ENCODE data around the gene ANKRD33.

DNA sequence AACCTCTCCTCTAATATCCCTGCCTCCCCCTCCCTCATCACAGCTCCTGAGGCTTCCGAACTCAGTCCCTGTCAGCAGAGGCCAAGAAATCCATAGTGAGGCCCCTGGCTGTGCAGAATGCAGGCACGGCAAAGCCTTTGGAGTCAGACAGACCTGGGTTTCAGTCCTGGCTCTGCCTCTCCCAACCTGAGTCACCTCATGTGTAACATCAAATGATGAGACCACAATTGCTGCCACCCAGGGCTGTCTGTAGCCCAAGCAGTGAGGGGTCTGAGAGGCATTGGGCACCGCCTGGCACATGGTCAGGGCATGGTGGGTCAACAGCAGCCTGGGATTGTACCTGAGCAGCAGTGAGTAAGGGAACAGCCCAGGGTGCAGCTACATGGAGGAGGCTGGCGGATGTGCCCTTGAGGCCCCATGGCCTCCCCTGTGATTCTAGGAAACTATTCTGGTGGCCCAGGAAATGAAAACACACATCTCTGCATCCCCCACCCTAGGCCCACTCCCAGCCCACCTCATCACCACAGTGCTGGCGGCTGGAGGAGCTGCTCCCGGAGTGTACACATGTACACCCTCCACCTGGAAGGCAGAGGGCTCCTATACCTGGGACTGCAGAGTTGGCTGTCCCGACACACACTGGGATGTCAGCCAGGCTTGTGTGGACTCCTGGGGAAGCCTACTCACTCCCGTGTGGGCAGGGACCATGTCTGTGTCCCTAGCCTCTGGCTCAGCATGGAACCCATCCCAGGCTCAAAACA, 7.7 kb downstream of the ANKRD33 start:
- TF ChIP-seq, protein P1, sequence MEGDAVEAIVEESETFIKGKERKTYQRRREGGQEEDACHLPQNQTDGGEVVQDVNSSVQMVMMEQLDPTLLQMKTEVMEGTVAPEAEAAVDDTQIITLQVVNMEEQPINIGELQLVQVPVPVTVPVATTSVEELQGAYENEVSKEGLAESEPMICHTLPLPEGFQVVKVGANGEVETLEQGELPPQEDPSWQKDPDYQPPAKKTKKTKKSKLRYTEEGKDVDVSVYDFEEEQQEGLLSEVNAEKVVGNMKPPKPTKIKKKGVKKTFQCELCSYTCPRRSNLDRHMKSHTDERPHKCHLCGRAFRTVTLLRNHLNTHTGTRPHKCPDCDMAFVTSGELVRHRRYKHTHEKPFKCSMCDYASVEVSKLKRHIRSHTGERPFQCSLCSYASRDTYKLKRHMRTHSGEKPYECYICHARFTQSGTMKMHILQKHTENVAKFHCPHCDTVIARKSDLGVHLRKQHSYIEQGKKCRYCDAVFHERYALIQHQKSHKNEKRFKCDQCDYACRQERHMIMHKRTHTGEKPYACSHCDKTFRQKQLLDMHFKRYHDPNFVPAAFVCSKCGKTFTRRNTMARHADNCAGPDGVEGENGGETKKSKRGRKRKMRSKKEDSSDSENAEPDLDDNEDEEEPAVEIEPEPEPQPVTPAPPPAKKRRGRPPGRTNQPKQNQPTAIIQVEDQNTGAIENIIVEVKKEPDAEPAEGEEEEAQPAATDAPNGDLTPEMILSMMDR (conservative IDR thresholded peaks at IDR 0.05 in 1 of 2, IDR thresholded peaks at IDR 0.05 in 1 of 2; ENCODE audit: extremely low read depth in 1 of 2, insufficient read depth in 1 of 2, low read depth in 1 of 2, low read length in 2 of 2), result no peak
- no peak for TF ChIP-seq EZH2 (IDR thresholded peaks at IDR 0.05; ENCODE audit: borderline replicate concordance, low read length)
